ENCODE data around the gene TRANK1.
"Not testable (repeated sequence)": the region's sequence is repeated elsewhere in the genome, so short reads cannot be mapped to it uniquely, and the experiment has no call there.

The TRANK1 gene

GRCh38 chr3:36893137-36893557 lies 51.7 kb downstream of the TRANK1 start:
- peak in 4 of 56 donors; percentile 14 to 17 (median 15) for DNase-seq

GRCh38 chr3:36892457-36893136 lies 52.3 kb downstream of the TRANK1 start:
- no peak for DNase-seq

GRCh38 chr3:36891701-36892160 lies 53.1 kb downstream of the TRANK1 start:
- DNase-seq: no peak

GRCh38 chr3:36891097-36891496 lies 53.8 kb downstream of the TRANK1 start:
- DNase-seq: not testable (repeated sequence)

GRCh38 chr3:36890261-36890660 lies 54.6 kb downstream of the TRANK1 start:
- DNase-seq: no peak

GRCh38 chr3:36881735-36882134 lies 63.1 kb downstream of the TRANK1 start:
- no peak for DNase-seq

- not testable (repeated sequence) for DNase-seq
Measured at GRCh38 chr3:36879842-36880241, 65.0 kb downstream of the TRANK1 start.

- DNase-seq: no peak
Measured at GRCh38 chr3:36877930-36878685, 66.7 kb downstream of the TRANK1 start.

- DNase-seq: no peak
Measured at GRCh38 chr3:36876181-36876936, 68.5 kb downstream of the TRANK1 start.

GRCh38 chr3:36875397-36875796 lies 69.5 kb downstream of the TRANK1 start:
- no peak for DNase-seq

- DNase-seq: no peak
Measured at GRCh38 chr3:36874424-36874823, 70.4 kb downstream of the TRANK1 start.

GRCh38 chr3:36871379-36872126 lies 73.3 kb downstream of the TRANK1 start:
- DNase-seq: no peak

- DNase-seq: peak in 32 of 56 donors; percentile 3 to 74 (median 16)
Measured at GRCh38 chr3:36868614-36869436, 76.0 kb downstream of the TRANK1 start.

- DNase-seq: no peak
Measured at GRCh38 chr3:36867810-36868209, 77.0 kb downstream of the TRANK1 start.

GRCh38 chr3:36866368-36866767 lies 78.5 kb downstream of the TRANK1 start:
- DNase-seq: no peak

- DNase-seq: no peak
Measured at GRCh38 chr3:36864180-36865053, 80.4 kb downstream of the TRANK1 start.

- no peak for DNase-seq
Measured at GRCh38 chr3:36862076-36862755, 82.6 kb downstream of the TRANK1 start.

GRCh38 chr3:36859494-36859893 lies 85.4 kb downstream of the TRANK1 start:
- no peak for DNase-seq

GRCh38 chr3:36852071-36852470 lies 92.8 kb downstream of the TRANK1 start:
- DNase-seq: no peak

Measured in amygdala (tissue), 56 donors.